Large intestine (tissue), 3 donors: ENCODE measurements around the gene ABAT. TPM values are rescaled to one million over a fixed set of nuclear protein-coding genes. Genes with fewer than 3 reads are reported as not detected.

ENCODE experiments used
- DNase-seq, 2 donors: peaks; one replicate each; pipeline versions ENCODE4 v3.0.0 to v3.0.0-alpha.2; 2013
- H3K27ac ChIP-seq: one replicate; pipeline ENCODE4 v1.5.1; 2013; ENCODE audit warnings: low read length
- H3K27me3 ChIP-seq: 2 replicates; pipeline ENCODE4 v1.6.1; 2013; ENCODE audit warnings: low read length; ENCODE audit not compliant: control insufficient read depth, insufficient read depth
- H3K36me3 ChIP-seq: 2 replicates; pipeline ENCODE4 v1.6.1; 2013; ENCODE audit warnings: low read length; ENCODE audit not compliant: control insufficient read depth, insufficient read depth
- H3K4me1 ChIP-seq: one replicate; pipeline ENCODE4 v1.6.1; 2013; ENCODE audit warnings: low read length; ENCODE audit not compliant: control insufficient read depth, insufficient read depth
- H3K4me3 ChIP-seq: one replicate; pipeline ENCODE4 v1.5.1; 2013; ENCODE audit warnings: low read length
- H3K9me3 ChIP-seq: one replicate; pipeline ENCODE4 v1.6.1; 2013; ENCODE audit warnings: mild to moderate bottlenecking, low read depth, low read length, moderate library complexity; ENCODE audit not compliant: control insufficient read depth
- WGBS: methylation state at CpG from one replicate; pipeline ENCODE4 v1.1.5; 2013; ENCODE audit warnings: low lambda C conversion rate; ENCODE audit not compliant: insufficient coverage; 5-methylcytosine and 5-hydroxymethylcytosine counted together
- polyA plus RNA-seq: library from polyadenylated mRNA; unstranded; fragments of 120-200 nt; gene quantifications from one replicate; pipeline ENCODE4 v1.2.1, GENCODE V29; 2013

Gene ABAT
- polyA plus RNA-seq, 1 donor, result 55.7 TPM

GRCh38 chr16:8727131-8727806 lies 52.9 kb downstream of the ABAT start:
- WGBS, result 80% methylated on average over 2 of the region's 9 CpGs

GRCh38 chr16:8727857-8728618 lies 53.6 kb downstream of the ABAT start:
- Histone ChIP-seq H3K4me3 (no peak overlapping the region), H3K9me3 (no peaks in the 10 kb centered on the region), H3K4me1 (peaks cover 18% of the 10 kb centered on the region), H3K27me3 (no peaks in the 10 kb centered on the region), H3K36me3 (no peaks in the 10 kb centered on the region), H3K27ac (no peak overlapping the region)
- DNase-seq, result no peak
- WGBS, result 80% methylated on average over 1 of the region's 13 CpGs

More at GRCh38 chr16:8727131-8727806, 52.9 kb downstream of the ABAT start:
- peaks cover 19% of the 10 kb centered on the region for H3K4me1 ChIP-seq
- no peak overlapping the region for H3K27ac ChIP-seq
- no peak overlapping the region for H3K4me3 ChIP-seq
- DNase-seq, result no peak
- no peaks in the 10 kb centered on the region for H3K36me3 ChIP-seq
- H3K27me3 ChIP-seq, result no peaks in the 10 kb centered on the region
- no peaks in the 10 kb centered on the region for H3K9me3 ChIP-seq

GRCh38 chr16:8729779-8730334 lies 55.4 kb downstream of the ABAT start:
- Histone ChIP-seq H3K9me3 (peaks cover 8% of the 10 kb centered on the region), H3K4me1 (peaks cover 18% of the 10 kb centered on the region), H3K4me3 (no peak overlapping the region), H3K36me3 (no peaks in the 10 kb centered on the region), H3K27me3 (no peaks in the 10 kb centered on the region), H3K27ac (peak overlapping the region; percentile 66)
- DNase-seq, result no peak
- WGBS, result no CpG with 5 or more reads among the region's 8 CpGs

GRCh38 chr16:8730335-8730915 lies 56.0 kb downstream of the ABAT start:
- Histone ChIP-seq H3K27ac (peak overlapping the region; percentile 66), H3K27me3 (no peaks in the 10 kb centered on the region), H3K36me3 (no peaks in the 10 kb centered on the region), H3K4me3 (no peak overlapping the region), H3K9me3 (peaks cover 8% of the 10 kb centered on the region), H3K4me1 (peaks cover 18% of the 10 kb centered on the region)
- WGBS, result no CpG with 5 or more reads among the region's 8 CpGs
- peak; percentile 74 to 90 for DNase-seq

GRCh38 chr16:8733849-8734540 lies 59.6 kb downstream of the ABAT start:
- Histone ChIP-seq H3K27ac (no peak overlapping the region), H3K36me3 (peaks cover 10% of the 10 kb centered on the region), H3K4me3 (no peak overlapping the region), H3K4me1 (peaks cover 18% of the 10 kb centered on the region), H3K9me3 (peaks cover 8% of the 10 kb centered on the region), H3K27me3 (no peaks in the 10 kb centered on the region)
- WGBS, result 100% methylated on average over 1 of the region's 5 CpGs
- DNase-seq, result no peak

- no CpG with 5 or more reads among the region's 5 CpGs for WGBS
- Histone ChIP-seq H3K36me3 (peaks cover 10% of the 10 kb centered on the region), H3K9me3 (peaks cover 8% of the 10 kb centered on the region), H3K4me3 (no peak overlapping the region), H3K4me1 (peaks cover 12% of the 10 kb centered on the region), H3K27ac (no peak overlapping the region), H3K27me3 (no peaks in the 10 kb centered on the region)
- no peak for DNase-seq
Measured at GRCh38 chr16:8735574-8735973, 61.2 kb downstream of the ABAT start.

GRCh38 chr16:8736123-8736668 lies 61.8 kb downstream of the ABAT start:
- Histone ChIP-seq H3K4me1 (peaks cover 9% of the 10 kb centered on the region), H3K4me3 (no peak overlapping the region), H3K27ac (no peak overlapping the region), H3K9me3 (peaks cover 8% of the 10 kb centered on the region), H3K36me3 (peaks cover 10% of the 10 kb centered on the region), H3K27me3 (no peaks in the 10 kb centered on the region)
- no CpG with 5 or more reads among the region's 9 CpGs for WGBS
- DNase-seq, result no peak

GRCh38 chr16:8739151-8739550 lies 64.7 kb downstream of the ABAT start:
- peaks cover 10% of the 10 kb centered on the region for H3K36me3 ChIP-seq
- H3K4me1 ChIP-seq, result peaks cover 19% of the 10 kb centered on the region
- WGBS, result 80% methylated on average over 1 of the region's 6 CpGs
- no peak overlapping the region for H3K4me3 ChIP-seq
- H3K27me3 ChIP-seq, result no peaks in the 10 kb centered on the region
- no peak overlapping the region for H3K27ac ChIP-seq
- DNase-seq, result no peak
- no peaks in the 10 kb centered on the region for H3K9me3 ChIP-seq

- Histone ChIP-seq H3K9me3 (no peaks in the 10 kb centered on the region), H3K36me3 (peaks cover 10% of the 10 kb centered on the region), H3K27me3 (no peaks in the 10 kb centered on the region), H3K4me3 (no peak overlapping the region), H3K27ac (peak overlapping the region; percentile 79), H3K4me1 (peaks cover 19% of the 10 kb centered on the region)
- DNase-seq, result peak in 1 of 2 donors; percentile 31
- WGBS, result 100% methylated on average over 1 of the region's 13 CpGs
Measured at GRCh38 chr16:8739989-8740704, 65.7 kb downstream of the ABAT start.
